Body of pancreas (tissue), 4 donors: ENCODE measurements around the gene ALG3.

Source experiments
- POLR2A ChIP-seq, 3 donors: fragments of 450-650 bp; IDR thresholded peaks; one replicate each; pipeline ENCODE4 v1.6.1; 2016; ENCODE audit warnings: antibody characterized with exemption in 3 of 3, mild to moderate bottlenecking in 2 of 3
- TF ChIP-seq, protein P1 (sequence below), 7 experiments: fragments of 450-650 bp in 4 of 7; fragments of 200-600 bp in 3 of 7; sonication (generic) in 3 of 7; IDR thresholded peaks; one replicate each; pipeline ENCODE4 v1.5.1; 2016 to 2019; ENCODE audit warnings: antibody characterized with exemption in 7 of 7

GRCh38 chr3:184211297-184211696 is 37.5 kb downstream of the ALG3 start:
- no peak for TF ChIP-seq POLR2A (IDR thresholded peaks at IDR 0.05)
- TF ChIP-seq, protein P1, sequence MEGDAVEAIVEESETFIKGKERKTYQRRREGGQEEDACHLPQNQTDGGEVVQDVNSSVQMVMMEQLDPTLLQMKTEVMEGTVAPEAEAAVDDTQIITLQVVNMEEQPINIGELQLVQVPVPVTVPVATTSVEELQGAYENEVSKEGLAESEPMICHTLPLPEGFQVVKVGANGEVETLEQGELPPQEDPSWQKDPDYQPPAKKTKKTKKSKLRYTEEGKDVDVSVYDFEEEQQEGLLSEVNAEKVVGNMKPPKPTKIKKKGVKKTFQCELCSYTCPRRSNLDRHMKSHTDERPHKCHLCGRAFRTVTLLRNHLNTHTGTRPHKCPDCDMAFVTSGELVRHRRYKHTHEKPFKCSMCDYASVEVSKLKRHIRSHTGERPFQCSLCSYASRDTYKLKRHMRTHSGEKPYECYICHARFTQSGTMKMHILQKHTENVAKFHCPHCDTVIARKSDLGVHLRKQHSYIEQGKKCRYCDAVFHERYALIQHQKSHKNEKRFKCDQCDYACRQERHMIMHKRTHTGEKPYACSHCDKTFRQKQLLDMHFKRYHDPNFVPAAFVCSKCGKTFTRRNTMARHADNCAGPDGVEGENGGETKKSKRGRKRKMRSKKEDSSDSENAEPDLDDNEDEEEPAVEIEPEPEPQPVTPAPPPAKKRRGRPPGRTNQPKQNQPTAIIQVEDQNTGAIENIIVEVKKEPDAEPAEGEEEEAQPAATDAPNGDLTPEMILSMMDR (IDR thresholded peaks at IDR 0.05): no peak
